ENCODE data around the gene FNBP1. TPM values are rescaled to one million over a fixed set of nuclear protein-coding genes. Genes with fewer than 3 reads are reported as not detected.
"Not testable (repeated sequence)": the region's sequence is repeated elsewhere in the genome, so short reads cannot be mapped to it uniquely, and the experiment has no call there.

Gene FNBP1
- total and polyA plus RNA-seq, 10 of the 15 experiments (the other 5 are each of a cell fraction or from before 2014, with no cell fraction given), result 64.5 to 353 (median 179) TPM

- TF ChIP-seq ZNF687 (IDR thresholded peaks at IDR 0.05) (peak; percentile 71; the same call in 1 of the 2 replicates), NFIC (IDR thresholded peaks at IDR 0.05; ENCODE audit: low read depth, low read length) (no peak; the same call in 1 of the 2 replicates), WRNIP1 (IDR thresholded peaks at IDR 0.05; ENCODE audit: borderline replicate concordance, low read depth, low read length) (0 out of 2 replicates have a peak, but pooled peaks have one; percentile 23), IKZF1 (conservative IDR thresholded peaks at IDR 0.05) (peak; percentile 43; the same call in 1 of the 2 replicates), TCF3 (IDR thresholded peaks at IDR 0.05; ENCODE audit: borderline replicate concordance, insufficient read depth, low read depth, low read length) (0 out of 2 replicates have a peak, but pooled peaks have one; percentile 22), CBFB (IDR thresholded peaks at IDR 0.05; ENCODE audit: low read depth) (no peak), SPI1 (IDR thresholded peaks at IDR 0.05; ENCODE audit: borderline replicate concordance, insufficient read depth, low read depth, low read length) (peak; percentile 26; the same call in 1 of the 2 replicates), SP1 (IDR thresholded peaks at IDR 0.05; ENCODE audit: low read depth, low read length) (no peak), MLLT1 (IDR thresholded peaks at IDR 0.05) (no peak; the same call in 1 of the 2 replicates)
Observed at GRCh38 chr9:130008538-130008937, 34.5 kb downstream of the FNBP1 start (continued).

GRCh38 chr9:130006952-130007351 is 36.0 kb downstream of the FNBP1 start:
- Histone ChIP-seq H3K9ac (ENCODE audit: control insufficient read depth, insufficient read depth, low read length) (peak overlapping the region; percentile 72), H3K79me2 (ENCODE audit: control insufficient read depth, insufficient read depth, low read length) (peaks cover 98% of the 10 kb centered on the region), H3K4me3 (peak overlapping the region; percentile 45; the same call in 1 of the 2 replicates), H3K36me3 (ENCODE audit: control insufficient read depth in 2 of 2, insufficient read depth in 2 of 2, low read length in 1 of 2) (peaks cover 6 to 32% of the 10 kb centered on the region in 2 experiments), H3K27ac (ENCODE audit: control insufficient read depth, insufficient read depth) (peak overlapping the region; percentile 99), H3K4me1 (ENCODE audit: control insufficient read depth, insufficient read depth, low read length) (peaks cover 72% of the 10 kb centered on the region), H3K4me2 (ENCODE audit: control insufficient read depth, insufficient read depth) (peak overlapping the region; percentile 93)
- FAIRE-seq; in situ Hi-C loops (cut with MboI); H2AFZ ChIP-seq (ENCODE audit: control insufficient read depth, low read depth, low read length); H4K20me1 ChIP-seq (ENCODE audit: control insufficient read depth, insufficient read depth); H3K9me3 ChIP-seq (replicated peaks; ENCODE audit: control insufficient read depth, insufficient read depth, low read length); DNase-seq (ENCODE audit: low read depth, low spot score); H3K27me3 ChIP-seq (replicated peaks in 1 of 2; ENCODE audit: control insufficient read depth in 2 of 2, insufficient read depth in 2 of 2, low read length in 1 of 2): not testable (repeated sequence)
- ChIA-PET RAD21 (ENCODE audit: unreplicated experiment) (interaction anchor here (0.7 to 8.7 kb wide), 7 partner anchors 10 to 74 kb away, joined by 3 to 172 read pairs (median 7); no protein-coding TSS in a partner anchor), CTCF (interaction anchor here (1.2 to 1.6 kb wide), 2 partner anchors 10 to 22 kb away, joined by 4 to 7 read pairs; no protein-coding TSS in a partner anchor), SMC1A (ENCODE audit: uncharacterized antibody, unreplicated experiment) (interaction anchor here (0.8 to 8.2 kb wide), 9 partner anchors 10 to 118 kb away, joined by 3 to 213 read pairs (median 4); no protein-coding TSS in a partner anchor), POLR2A (interaction anchor here (0.6 to 10.9 kb wide), 9 partner anchors 10 to 87 kb away, joined by 3 to 247 read pairs (median 5); no protein-coding TSS in a partner anchor)
- peak; percentile 6; the same call in 2 of the 3 replicates for ATAC-seq
- 8% methylated on average over 6 of the region's 6 CpGs for whole genome bisulfite sequencing (ENCODE audit: insufficient coverage, insufficient replicate concordance, low lambda C conversion rate, missing lambda C conversion rate)
- intact Hi-C loops (cut with micrococcal nuclease; ENCODE audit: unreplicated experiment), result loop anchor here (1.0 to 5.0 kb wide), 2 partner anchors 15 to 120 kb away; no protein-coding TSS in a partner anchor
- BruUV-seq (replicated peaks), result TSS peak; percentile 54
